ENCODE results near the gene PSME3.

- TF ChIP-seq POLR2AphosphoS5 (IDR thresholded peaks at IDR 0.05; ENCODE audit: borderline replicate concordance, low read depth, low read length) (no peak), EZH2 (IDR thresholded peaks at IDR 0.05) (no peak)
These were observed 46.4 kb downstream of the PSME3 start for GRCh38 chr17:42879596-42879985.
